Measurements from ENCODE around the gene LCLAT1. TPM values are rescaled to one million over a fixed set of nuclear protein-coding genes. Genes with fewer than 3 reads are reported as not detected.
A peak's percentile ranks its signal among the peaks of the same experiment; 100 is the strongest.
"Not testable (repeated sequence)": the region's sequence is repeated elsewhere in the genome, so short reads cannot be mapped to it uniquely, and the experiment has no call there.

LCLAT1 gene
- total and polyA plus RNA-seq, 4 experiments from 2014 or later: 6.1 to 24.9 (median 12.8) TPM

DNA sequence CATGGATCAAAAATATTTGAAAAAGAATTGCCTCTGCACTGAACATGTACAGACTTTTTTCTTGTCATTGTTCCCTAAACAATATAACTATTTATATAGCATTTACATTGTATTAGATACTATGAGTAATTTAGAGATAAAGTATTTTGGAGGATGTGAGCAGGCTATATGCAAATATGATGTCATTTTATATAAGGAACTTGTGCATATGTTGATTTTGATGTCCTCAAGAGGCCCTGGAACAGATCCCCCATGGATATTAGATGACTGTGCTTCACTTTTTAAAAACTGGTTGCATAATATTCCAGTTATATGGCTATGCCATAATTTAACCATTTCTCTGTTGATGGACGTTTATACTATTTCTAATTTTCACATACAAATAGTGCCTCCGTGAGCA lies 16.5 kb downstream of the LCLAT1 start:
- intact Hi-C loops (cut with micrococcal nuclease): no loop called here
- Mint-ChIP-seq H3K9me3 (peaks cover 0 to 5% (median 2%) of the 10 kb centered on the region in 8 donors), H3K27me3 (no peaks in the 10 kb centered on the region), H3K4me3 (no peak overlapping the region), H3K36me3 (peaks cover 12 to 17% of the 10 kb centered on the region in 2 donors), H3K27ac (peak overlapping the region in 1 of 7 donors; percentile 7), H3K4me1 (peaks cover 21 to 29% (median 28%) of the 10 kb centered on the region in 4 donors)
- DNase-seq: no peak
- no peaks in the 10 kb centered on the region for H3K27me3 ChIP-seq (ENCODE audit: insufficient read depth, low read length)
- H3K27ac ChIP-seq (ENCODE audit: low read depth, low read length): no peak overlapping the region
- H3K4me1 ChIP-seq (ENCODE audit: insufficient read depth, low read length): peaks cover 27% of the 10 kb centered on the region
- no peaks in the 10 kb centered on the region for H3K9me3 ChIP-seq (ENCODE audit: control insufficient read depth in 1 of 2, low read length in 2 of 2)
- H3K36me3 ChIP-seq (ENCODE audit: insufficient read depth, low read length): no peaks in the 10 kb centered on the region
- CTCF ChIA-PET (ENCODE audit: partially characterized antibody): no interaction called here
- POLR2A ChIA-PET (ENCODE audit: partially characterized antibody): no interaction called here
- no peak overlapping the region for H3K4me3 ChIP-seq (ENCODE audit: low read length in 2 of 2)

GRCh38 chr2:30464544-30465170 lies 17.6 kb downstream of the LCLAT1 start:
- no peaks in the 10 kb centered on the region for H3K27me3 Mint-ChIP-seq
- POLR2A ChIA-PET (ENCODE audit: partially characterized antibody): no interaction called here
- peak overlapping the region in 3 of 8 donors; percentile 0 to 21 (median 7) for H3K4me3 Mint-ChIP-seq
- Histone ChIP-seq H3K27ac (ENCODE audit: low read depth, low read length) (no peak overlapping the region), H3K36me3 (ENCODE audit: insufficient read depth, low read length) (no peaks in the 10 kb centered on the region), H3K4me3 (ENCODE audit: low read length in 2 of 2) (no peak overlapping the region), H3K27me3 (ENCODE audit: insufficient read depth, low read length) (no peaks in the 10 kb centered on the region), H3K9me3 (ENCODE audit: control insufficient read depth in 1 of 2, low read length in 2 of 2) (no peaks in the 10 kb centered on the region), H3K4me1 (ENCODE audit: insufficient read depth, low read length) (peaks cover 18% of the 10 kb centered on the region)
- peaks cover 12 to 25% of the 10 kb centered on the region in 2 donors for H3K36me3 Mint-ChIP-seq
- no peak for DNase-seq
- intact Hi-C loops (cut with micrococcal nuclease): no loop called here
- CTCF ChIA-PET (ENCODE audit: partially characterized antibody): no interaction called here
- peak overlapping the region in 5 of 7 donors; percentile 2 to 74 (median 30) for H3K27ac Mint-ChIP-seq
- H3K9me3 Mint-ChIP-seq: peaks cover 0 to 6% (median 2%) of the 10 kb centered on the region in 8 donors
- H3K4me1 Mint-ChIP-seq: peaks cover 20 to 28% (median 24%) of the 10 kb centered on the region in 4 donors

DNA sequence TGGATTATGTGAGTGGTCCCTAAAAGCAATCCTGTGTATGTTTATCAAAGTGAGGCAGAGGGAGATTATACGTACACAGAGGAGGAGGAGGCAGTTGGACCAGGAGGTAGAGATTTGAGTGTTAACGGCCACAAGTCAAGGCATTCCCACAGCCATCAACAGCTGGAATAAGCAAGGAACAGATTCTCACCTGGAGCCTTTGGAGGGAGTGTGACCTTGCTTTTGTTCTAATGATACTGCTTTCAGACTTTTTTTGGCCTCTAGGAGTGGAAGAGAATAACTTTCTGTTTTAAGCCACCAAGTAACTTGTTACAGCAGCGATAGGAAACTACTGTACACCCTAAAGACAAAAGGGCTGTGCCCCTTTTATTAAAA lies 18.1 kb downstream of the LCLAT1 start:
- Mint-ChIP-seq H3K4me3 (peak overlapping the region in 3 of 8 donors; percentile 0 to 21 (median 7)), H3K4me1 (peaks cover 17 to 28% (median 22%) of the 10 kb centered on the region in 4 donors), H3K36me3 (peaks cover 12 to 24% of the 10 kb centered on the region in 2 donors), H3K27ac (peak overlapping the region in 5 of 7 donors; percentile 2 to 74 (median 30)), H3K27me3 (no peaks in the 10 kb centered on the region), H3K9me3 (peaks cover 0 to 6% (median 2%) of the 10 kb centered on the region in 8 donors)
- Histone ChIP-seq H3K27ac (ENCODE audit: low read depth, low read length) (no peak overlapping the region), H3K4me1 (ENCODE audit: insufficient read depth, low read length) (peaks cover 18% of the 10 kb centered on the region), H3K9me3 (ENCODE audit: control insufficient read depth in 1 of 2, low read length in 2 of 2) (no peaks in the 10 kb centered on the region), H3K4me3 (ENCODE audit: low read length in 2 of 2) (no peak overlapping the region), H3K36me3 (ENCODE audit: insufficient read depth, low read length) (no peaks in the 10 kb centered on the region), H3K27me3 (ENCODE audit: insufficient read depth, low read length) (no peaks in the 10 kb centered on the region)
- POLR2A ChIA-PET (ENCODE audit: partially characterized antibody): no interaction called here
- no peak for DNase-seq
- CTCF ChIA-PET (ENCODE audit: partially characterized antibody): no interaction called here
- intact Hi-C loops (cut with micrococcal nuclease): no loop called here

- no peaks in the 10 kb centered on the region for H3K27me3 Mint-ChIP-seq
- no peaks in the 10 kb centered on the region for H3K27me3 ChIP-seq (ENCODE audit: insufficient read depth, low read length)
- no peak for DNase-seq
- CTCF ChIA-PET (ENCODE audit: partially characterized antibody): interaction anchor here (1.1 kb wide), 1 partner anchor 230 kb away, joined by 4 read pairs; no protein-coding TSS in a partner anchor
- H3K27ac Mint-ChIP-seq: peak overlapping the region in 2 of 7 donors; percentile 53 to 66
- H3K4me1 ChIP-seq (ENCODE audit: insufficient read depth, low read length): peaks cover 18% of the 10 kb centered on the region
- intact Hi-C loops (cut with micrococcal nuclease): no loop called here
- POLR2A ChIA-PET (ENCODE audit: partially characterized antibody): interaction anchor here (0.6 to 1.3 kb wide), 3 partner anchors 19 to 231 kb away, joined by 3 to 4 read pairs (median 3); partner anchors contain the start of gene LCLAT1
- H3K4me1 Mint-ChIP-seq: peaks cover 6 to 22% (median 17%) of the 10 kb centered on the region in 4 donors
- H3K9me3 Mint-ChIP-seq: peaks cover 0 to 6% (median 2%) of the 10 kb centered on the region in 8 donors
- H3K9me3 ChIP-seq (ENCODE audit: control insufficient read depth in 1 of 2, low read length in 2 of 2): no peaks in the 10 kb centered on the region
- H3K4me3 ChIP-seq (ENCODE audit: low read length in 2 of 2): no peak overlapping the region
- H3K36me3 Mint-ChIP-seq: peaks cover 5 to 16% of the 10 kb centered on the region in 2 donors
- no peak overlapping the region for H3K27ac ChIP-seq (ENCODE audit: low read depth, low read length)
- no peaks in the 10 kb centered on the region for H3K36me3 ChIP-seq (ENCODE audit: insufficient read depth, low read length)
- H3K4me3 Mint-ChIP-seq: no peak overlapping the region
Observed at GRCh38 chr2:30466216-30466615, 19.2 kb downstream of the LCLAT1 start.

GRCh38 chr2:30467062-30467826 lies 20.2 kb downstream of the LCLAT1 start:
- H3K27ac ChIP-seq (ENCODE audit: low read depth, low read length); CTCF ChIA-PET (ENCODE audit: partially characterized antibody); H3K9me3 ChIP-seq (ENCODE audit: control insufficient read depth in 1 of 2, low read length in 2 of 2); H3K27me3 Mint-ChIP-seq; intact Hi-C loops (cut with micrococcal nuclease); H3K4me3 Mint-ChIP-seq; H3K27me3 ChIP-seq (ENCODE audit: insufficient read depth, low read length); H3K36me3 ChIP-seq (ENCODE audit: insufficient read depth, low read length); DNase-seq; H3K4me3 ChIP-seq (ENCODE audit: low read length in 2 of 2); H3K9me3 Mint-ChIP-seq: not testable (repeated sequence)
- peaks cover 18% of the 10 kb centered on the region for H3K4me1 ChIP-seq (ENCODE audit: insufficient read depth, low read length)
- Mint-ChIP-seq H3K36me3 (peaks cover 4 to 13% of the 10 kb centered on the region in 2 donors), H3K27ac (peak overlapping the region in 1 of 7 donors; percentile 48), H3K4me1 (peaks cover 10 to 21% (median 16%) of the 10 kb centered on the region in 4 donors)
- POLR2A ChIA-PET (ENCODE audit: partially characterized antibody): interaction anchor here (0.9 kb wide), 1 partner anchor 20 kb away, joined by 3 read pairs; no protein-coding TSS in a partner anchor

DNA sequence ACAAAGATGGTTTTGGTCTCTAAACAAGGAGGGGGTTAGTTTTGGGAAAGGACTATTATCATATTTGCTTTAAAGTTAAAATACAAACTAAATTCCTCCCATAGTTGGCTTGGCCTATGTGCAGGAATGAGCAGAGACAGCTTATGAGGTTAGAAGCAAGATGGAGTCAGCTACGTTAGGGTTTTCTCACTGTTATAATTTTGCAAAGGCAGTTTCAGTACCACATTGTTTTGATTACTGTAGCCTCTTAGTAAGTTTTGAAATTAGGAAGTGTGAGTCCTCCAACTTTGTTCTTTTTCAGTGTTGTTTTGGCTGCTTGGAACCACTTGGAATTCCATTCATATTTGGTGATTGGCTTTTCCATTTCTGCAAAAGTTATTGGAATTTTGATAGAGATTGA lies 23.4 kb downstream of the LCLAT1 start:
- H3K27ac ChIP-seq (ENCODE audit: low read depth, low read length): no peak overlapping the region
- H3K4me3 Mint-ChIP-seq: no peak overlapping the region
- peaks cover 0 to 6% (median 2%) of the 10 kb centered on the region in 8 donors for H3K9me3 Mint-ChIP-seq

GRCh38 chr2:30472326-30472725 lies 25.3 kb downstream of the LCLAT1 start:
- H3K9me3 ChIP-seq (ENCODE audit: control insufficient read depth in 1 of 2, low read length in 2 of 2): no peaks in the 10 kb centered on the region
- no peak overlapping the region for H3K4me3 Mint-ChIP-seq
- H3K27ac Mint-ChIP-seq: peak overlapping the region in 1 of 7 donors; percentile 51
- H3K36me3 Mint-ChIP-seq: peaks cover 5 to 13% of the 10 kb centered on the region in 2 donors
- no peak overlapping the region for H3K4me3 ChIP-seq (ENCODE audit: low read length in 2 of 2)
- H3K4me1 Mint-ChIP-seq: peaks cover 12 to 17% (median 15%) of the 10 kb centered on the region in 4 donors
- no peak overlapping the region for H3K27ac ChIP-seq (ENCODE audit: low read depth, low read length)
- H3K36me3 ChIP-seq (ENCODE audit: insufficient read depth, low read length): no peaks in the 10 kb centered on the region
- intact Hi-C loops (cut with micrococcal nuclease): loop anchor here (10.0 kb wide), 1 partner anchor 138 kb away; no protein-coding TSS in a partner anchor
- no peak for DNase-seq
- peaks cover 0 to 6% (median 2%) of the 10 kb centered on the region in 8 donors for H3K9me3 Mint-ChIP-seq
- no peaks in the 10 kb centered on the region for H3K27me3 ChIP-seq (ENCODE audit: insufficient read depth, low read length)
- CTCF ChIA-PET (ENCODE audit: partially characterized antibody): interaction anchor here (1.3 to 1.7 kb wide), 2 partner anchors 137 to 235 kb away, joined by 3 to 5 read pairs; no protein-coding TSS in a partner anchor
- no peaks in the 10 kb centered on the region for H3K27me3 Mint-ChIP-seq
- POLR2A ChIA-PET (ENCODE audit: partially characterized antibody): no interaction called here
- H3K4me1 ChIP-seq (ENCODE audit: insufficient read depth, low read length): no peaks in the 10 kb centered on the region

More for the DNA sequence above, 23.4 kb downstream of the LCLAT1 start:
- ChIA-PET CTCF (ENCODE audit: partially characterized antibody) (no interaction called here), POLR2A (ENCODE audit: partially characterized antibody) (no interaction called here)
- Histone ChIP-seq H3K36me3 (ENCODE audit: insufficient read depth, low read length) (no peaks in the 10 kb centered on the region), H3K27me3 (ENCODE audit: insufficient read depth, low read length) (no peaks in the 10 kb centered on the region), H3K4me3 (ENCODE audit: low read length in 2 of 2) (no peak overlapping the region), H3K9me3 (ENCODE audit: control insufficient read depth in 1 of 2, low read length in 2 of 2) (no peaks in the 10 kb centered on the region), H3K4me1 (ENCODE audit: insufficient read depth, low read length) (peaks cover 2% of the 10 kb centered on the region)
- Mint-ChIP-seq H3K4me1 (peaks cover 12 to 21% (median 16%) of the 10 kb centered on the region in 4 donors), H3K27me3 (no peaks in the 10 kb centered on the region), H3K36me3 (peaks cover 5 to 13% of the 10 kb centered on the region in 2 donors), H3K27ac (no peak overlapping the region)
- intact Hi-C loops (cut with micrococcal nuclease): loop anchor here (10.0 kb wide), 1 partner anchor 136 kb away; no protein-coding TSS in a partner anchor
- DNase-seq: no peak

Data from CD4-positive, alpha-beta memory T cell (primary cell).